ENCODE data around the gene HGS.

Gene HGS

GRCh38 chr17:81705518-81706231 is 21.9 kb downstream of the HGS start:
- DNase-seq (ENCODE audit: low spot score) (no peak), FAIRE-seq (no peak)

- DNase-seq (ENCODE audit: low spot score) (no peak), FAIRE-seq (no peak)
These were observed 22.4 kb downstream of the HGS start for GRCh38 chr17:81706232-81706611.

GRCh38 chr17:81706757-81707624 is 23.2 kb downstream of the HGS start:
- FAIRE-seq (no peak), DNase-seq (ENCODE audit: low spot score) (no peak)

GRCh38 chr17:81707725-81708646 is 24.2 kb downstream of the HGS start:
- DNase-seq (ENCODE audit: low spot score) (no peak), FAIRE-seq (no peak)

- no peak for FAIRE-seq
- no peak for DNase-seq (ENCODE audit: low spot score)
These were observed 25.0 kb downstream of the HGS start for GRCh38 chr17:81708739-81709185.

- no peak for FAIRE-seq
- no peak for DNase-seq (ENCODE audit: low spot score)
These were observed 26.9 kb downstream of the HGS start for GRCh38 chr17:81710514-81711308.

- peak; percentile 92 for DNase-seq (ENCODE audit: low spot score)
- no peak for FAIRE-seq
These were observed 28.1 kb downstream of the HGS start, which contains the start of gene SLC25A10 for GRCh38 chr17:81711814-81712467. SLC25A10 (plus strand) TSS chr17:81712284; CDS start chr17:81712427, 143 bp downstream.

- no peak for FAIRE-seq
These were observed 28.7 kb downstream of the HGS start for GRCh38 chr17:81712468-81713003.

GRCh38 chr17:81713004-81713555 is 29.3 kb downstream of the HGS start:
- peak; percentile 22 for DNase-seq (ENCODE audit: low spot score)

More at GRCh38 chr17:81712468-81713003, 28.7 kb downstream of the HGS start:
- peak; percentile 9 for DNase-seq (ENCODE audit: low spot score)

GRCh38 chr17:81713556-81714411 is 30.0 kb downstream of the HGS start:
- DNase-seq (ENCODE audit: low spot score) (peak; percentile 55), FAIRE-seq (no peak)

More at GRCh38 chr17:81713004-81713555, 29.3 kb downstream of the HGS start:
- no peak for FAIRE-seq

GRCh38 chr17:81714412-81715106 is 30.7 kb downstream of the HGS start:
- DNase-seq (ENCODE audit: low spot score): no peak
- FAIRE-seq: no peak

GRCh38 chr17:81715107-81715871 is 31.5 kb downstream of the HGS start:
- FAIRE-seq: no peak
- no peak for DNase-seq (ENCODE audit: low spot score)

- DNase-seq (ENCODE audit: low spot score) (no peak), FAIRE-seq (no peak)
These were observed 32.3 kb downstream of the HGS start for GRCh38 chr17:81715872-81716673.

GRCh38 chr17:81716674-81716996 is 32.8 kb downstream of the HGS start:
- FAIRE-seq (no peak), DNase-seq (ENCODE audit: low spot score) (no peak)

- DNase-seq (ENCODE audit: low spot score): no peak
- no peak for FAIRE-seq
These were observed 33.4 kb downstream of the HGS start for GRCh38 chr17:81717049-81717765.

GRCh38 chr17:81717766-81718089 is 33.9 kb downstream of the HGS start:
- no peak for DNase-seq (ENCODE audit: low spot score)
- FAIRE-seq: no peak
